Activated T-cell treated with anti-CD3 and anti-CD28 coated beads, Interleukin-2, amount 50 U/mL, for 48 hours (primary cell): Measurements from ENCODE around the gene CS.

Experiments used
- DNase-seq, 2 experiments: peaks; one replicate each; pipeline ENCODE4 v3.0.0-alpha.2; 2020

The CS gene

GRCh38 chr12:56242986-56243385, 57.1 kb downstream of the CS start:
- DNase-seq: no peak

- no peak for DNase-seq
These were observed 58.5 kb downstream of the CS start for GRCh38 chr12:56241424-56242303.

- DNase-seq: no peak
These were observed 62.6 kb downstream of the CS start for GRCh38 chr12:56237552-56237951.

- no peak for DNase-seq
These were observed 63.1 kb downstream of the CS start for GRCh38 chr12:56236985-56237384.

GRCh38 chr12:56236091-56236490, 64.0 kb downstream of the CS start:
- no peak for DNase-seq

- no peak for DNase-seq
These were observed 65.2 kb downstream of the CS start for GRCh38 chr12:56234746-56235436.

GRCh38 chr12:56231184-56231582, 68.9 kb downstream of the CS start:
- no peak for DNase-seq

- DNase-seq: no peak
These were observed 69.5 kb downstream of the CS start for GRCh38 chr12:56230432-56231183.

- no peak for DNase-seq
These were observed 70.2 kb downstream of the CS start, which contains the start of gene SLC39A5 for GRCh38 chr12:56229916-56230431. TSS of gene SLC39A5 (plus strand) at chr12:56230051. CDS start at chr12:56231275, 1,224 bp downstream.

GRCh38 chr12:56229082-56229481, 71.0 kb downstream of the CS start:
- DNase-seq: no peak

GRCh38 chr12:56224954-56225353, 75.2 kb downstream of the CS start:
- no peak for DNase-seq

- peak; percentile 96 to 98 for DNase-seq
These were observed 75.9 kb downstream of the CS start, which contains the start of gene NABP2 for GRCh38 chr12:56224102-56224701. TSS of gene NABP2 (plus strand) at chr12:56224342. CDS start at chr12:56224857, 515 bp downstream.

GRCh38 chr12:56223571-56224101, 76.5 kb downstream of the CS start:
- DNase-seq: no peak

GRCh38 chr12:56222531-56222895, 77.6 kb downstream of the CS start:
- no peak for DNase-seq

- peak; percentile 95 to 96 for DNase-seq
These were observed 78.2 kb downstream of the CS start, which contains the start of gene RNF41 for GRCh38 chr12:56221757-56222530. TSS of gene RNF41 (minus strand) at chr12:56221922. CDS start at chr12:56214047, 7,875 bp downstream.
